Thoracic aorta (tissue), 2 donors: ENCODE results near the gene VWA8. TPM values are rescaled to one million over a fixed set of nuclear protein-coding genes. Genes with fewer than 3 reads are reported as not detected.
"Not testable (repeated sequence)": the region's sequence is repeated elsewhere in the genome, so short reads cannot be mapped to it uniquely, and the experiment has no call there.

Experiments used
- ATAC-seq: fragments of 150-250 bp; one replicate; pipeline ENCODE4 v1.8.0; 2017; ENCODE audit warnings: low read depth; ENCODE audit not compliant: insufficient number of reproducible peaks, low FRiP score
- DNase-seq: peaks from one replicate; pipeline ENCODE4 v3.0.0-alpha.2; 2020; ENCODE audit warnings: low spot score
- H3K27ac ChIP-seq, 2 donors: fragments of 200-600 bp; sonication (generic); 1 replicate in 1 of 2; 2 replicates in 1 of 2; pipeline ENCODE4 v1.5.1; 2016; ENCODE audit warnings: mild to moderate bottlenecking in 2 of 2, moderate library complexity in 2 of 2
- H3K27me3 ChIP-seq: fragments of 200-600 bp; sonication (generic); replicated peaks from 2 replicates; pipeline ENCODE4 v1.6.0; 2016; ENCODE audit warnings: mild to moderate bottlenecking; ENCODE audit not compliant: insufficient read depth
- H3K36me3 ChIP-seq: fragments of 200-600 bp; sonication (generic); one replicate; pipeline ENCODE4 v1.5.1; 2016
- H3K4me1 ChIP-seq, 2 donors: fragments of 200-600 bp; sonication (generic); 1 replicate in 1 of 2; 2 replicates in 1 of 2; pipeline versions ENCODE4 v1.5.1 to v1.6.0; 2016; ENCODE audit warnings: low read depth in 2 of 2, mild to moderate bottlenecking in 1 of 2; ENCODE audit not compliant: control insufficient read depth in 1 of 2
- H3K4me3 ChIP-seq: fragments of 200-600 bp; sonication (generic); 2 replicates; pipeline ENCODE4 v1.5.1; 2016; ENCODE audit warnings: mild to moderate bottlenecking
- H3K9me3 ChIP-seq: fragments of 200-600 bp; sonication (generic); 2 replicates; pipeline ENCODE4 v1.5.1; 2016
- CTCF ChIP-seq: fragments of 200-600 bp; sonication (generic); IDR thresholded peaks from one replicate; pipeline ENCODE4 v1.5.1; 2019; ENCODE audit warnings: antibody characterized with exemption
- total RNA-seq, 2 donors: library from RNA; depleted of rRNA; stranded (reverse); fragments of >200 nt; gene quantifications; one replicate each; pipeline versions ENCODE4 v1.1.0 to v1.2.3, GENCODE V29; 2016

Gene VWA8
- total RNA-seq, 2 donors from 2014 or later, result 19.8 to 25.3 TPM

DNA sequence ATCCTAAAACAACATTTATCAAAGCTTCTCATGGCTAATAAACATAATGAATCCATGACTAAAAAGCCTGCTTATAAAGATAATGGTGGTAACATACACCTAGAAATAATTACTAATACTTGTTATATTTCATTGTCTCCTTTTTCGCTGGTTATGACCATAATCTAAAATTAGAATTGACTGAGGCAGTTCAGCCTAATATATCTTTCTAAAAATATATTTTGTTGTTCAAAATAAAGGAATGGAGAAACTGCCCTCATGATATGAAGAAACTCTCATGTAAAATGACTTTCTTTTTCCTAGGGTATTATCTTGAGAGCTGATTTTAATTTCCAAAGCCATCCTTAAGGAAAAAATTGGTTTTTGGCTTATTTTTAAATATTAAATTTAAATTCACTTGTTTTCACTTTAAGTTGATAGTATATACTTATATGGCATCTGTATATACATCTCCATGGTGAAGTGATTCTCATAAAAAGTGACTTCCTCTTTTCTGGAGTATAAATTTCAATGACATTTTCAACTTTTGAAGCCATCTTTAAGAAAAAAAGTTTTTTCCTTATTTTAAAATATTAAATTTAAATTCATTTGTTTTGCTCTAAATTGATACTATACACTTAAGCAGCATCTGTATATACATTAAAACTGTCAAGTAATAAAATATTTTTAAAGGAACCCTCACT, 204.6 kb downstream of the VWA8 start:
- Histone ChIP-seq H3K9me3 (no peaks in the 10 kb centered on the region), H3K4me3 (no peak overlapping the region), H3K4me1 (peaks cover 3 to 18% of the 10 kb centered on the region in 2 donors), H3K27ac (no peak overlapping the region), H3K36me3 (no peaks in the 10 kb centered on the region), H3K27me3 (no peaks in the 10 kb centered on the region)
- ATAC-seq (no peak), DNase-seq (no peak)
- no peak for TF ChIP-seq CTCF

DNA sequence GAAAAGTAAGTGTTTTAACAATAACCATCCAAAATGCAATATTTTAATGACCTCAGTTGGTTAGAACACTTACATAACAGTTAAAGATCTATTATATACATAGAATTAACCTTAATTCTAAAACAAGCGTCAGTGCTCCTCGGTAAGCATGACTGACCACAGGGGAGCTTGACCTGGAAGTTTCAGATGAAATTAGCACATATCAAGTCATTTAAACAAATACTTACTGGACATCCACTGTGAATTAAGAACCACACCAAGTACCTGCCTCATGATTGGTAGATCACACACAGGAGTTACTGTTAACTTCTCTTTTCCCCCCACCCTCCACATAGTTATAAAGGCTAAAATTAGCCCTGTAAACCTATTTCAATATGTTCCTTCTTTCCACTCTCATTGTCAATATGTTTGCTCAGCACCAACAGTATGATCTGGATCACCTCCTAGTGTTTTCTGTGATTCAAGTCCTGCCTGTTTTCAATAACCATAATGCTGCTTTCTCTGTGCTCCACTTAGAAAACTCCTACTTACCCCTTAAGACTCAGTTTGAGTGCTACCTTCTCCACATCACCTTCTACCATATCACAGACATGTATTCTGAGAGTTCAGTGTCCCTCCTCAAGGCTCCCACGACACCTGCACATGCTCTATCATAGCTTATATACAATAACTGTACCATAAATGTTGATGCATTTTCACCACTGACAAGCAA, 209.0 kb downstream of the VWA8 start:
- Histone ChIP-seq H3K4me1 (peaks cover 6 to 23% of the 10 kb centered on the region in 2 donors), H3K27me3 (no peaks in the 10 kb centered on the region), H3K4me3 (no peak overlapping the region), H3K27ac (no peak overlapping the region), H3K9me3 (no peaks in the 10 kb centered on the region), H3K36me3 (no peaks in the 10 kb centered on the region)
- DNase-seq (no peak), ATAC-seq (no peak)
- no peak for TF ChIP-seq CTCF

GRCh38 chr13:41751277-41751676, 209.6 kb downstream of the VWA8 start:
- Histone ChIP-seq H3K4me1 (peaks cover 4 to 21% of the 10 kb centered on the region in 2 donors), H3K9me3 (no peaks in the 10 kb centered on the region), H3K36me3 (no peaks in the 10 kb centered on the region), H3K27ac (no peak overlapping the region), H3K27me3 (no peaks in the 10 kb centered on the region), H3K4me3 (no peak overlapping the region)
- no peak for TF ChIP-seq CTCF
- ATAC-seq, result peak; percentile 36
- DNase-seq, result no peak

DNA sequence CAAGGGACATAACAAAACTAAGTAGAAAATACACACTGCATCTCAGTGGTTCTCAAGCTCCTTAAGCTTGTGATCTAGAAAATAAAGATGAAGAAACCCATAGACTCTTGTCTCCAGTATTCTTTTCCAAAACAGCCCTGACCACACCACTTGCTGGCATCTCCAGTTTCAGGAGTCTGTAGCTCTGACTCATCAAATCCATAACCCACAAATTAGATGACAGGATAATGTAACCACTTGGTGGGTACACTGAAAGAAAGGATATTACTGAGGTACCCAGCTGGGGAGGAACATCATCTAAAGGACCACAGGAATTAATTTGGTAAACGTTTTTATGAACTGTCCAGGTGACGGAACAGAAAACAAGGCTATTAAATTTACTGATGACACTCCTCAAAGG, 214.7 kb downstream of the VWA8 start:
- no peak for TF ChIP-seq CTCF
- Histone ChIP-seq H3K36me3 (no peaks in the 10 kb centered on the region), H3K9me3 (no peaks in the 10 kb centered on the region), H3K27me3 (no peaks in the 10 kb centered on the region), H3K27ac (no peak overlapping the region), H3K4me1 (peaks cover 3 to 9% of the 10 kb centered on the region in 2 donors), H3K4me3 (no peak overlapping the region)
- DNase-seq (no peak), ATAC-seq (no peak)

GRCh38 chr13:41745496-41745895, 215.4 kb downstream of the VWA8 start:
- not testable (repeated sequence) for H3K27ac ChIP-seq, H3K4me3 ChIP-seq, ATAC-seq, H3K36me3 ChIP-seq, H3K9me3 ChIP-seq, DNase-seq, H3K27me3 ChIP-seq, H3K4me1 ChIP-seq
